Esophagus (tissue), 2 donors: Measurements from ENCODE around the gene PHACTR1. TPM values are rescaled to one million over a fixed set of nuclear protein-coding genes. Genes with fewer than 3 reads are reported as not detected.

Source experiments
- H3K27ac ChIP-seq, 2 donors: one replicate each; pipeline ENCODE4 v1.5.1; 2013; ENCODE audit warnings: low read depth in 2 of 2, mild to moderate bottlenecking in 2 of 2, inconsistent platforms in 1 of 2, low read length in 1 of 2, moderate library complexity in 1 of 2
- H3K27me3 ChIP-seq, 2 donors: one replicate each; pipeline ENCODE4 v1.6.1; 2013; ENCODE audit warnings: low read length in 2 of 2, control low read depth in 1 of 2, mild to moderate bottlenecking in 1 of 2; ENCODE audit not compliant: insufficient read depth in 2 of 2, control insufficient read depth in 1 of 2
- H3K36me3 ChIP-seq, 2 donors: one replicate each; pipeline ENCODE4 v1.6.1; 2013; ENCODE audit warnings: low read length in 1 of 2; ENCODE audit not compliant: control insufficient read depth in 2 of 2, insufficient read depth in 2 of 2
- H3K4me1 ChIP-seq, 2 donors: one replicate each; pipeline ENCODE4 v1.6.1; 2013; ENCODE audit warnings: low read length in 1 of 2; ENCODE audit not compliant: control insufficient read depth in 2 of 2, insufficient read depth in 2 of 2
- H3K4me3 ChIP-seq, 2 donors: one replicate each; pipeline ENCODE4 v1.5.1; 2013; ENCODE audit warnings: low read length in 2 of 2, mild to moderate bottlenecking in 2 of 2, low read depth in 1 of 2, moderate library complexity in 1 of 2
- H3K9me3 ChIP-seq, 2 donors: one replicate each; pipeline ENCODE4 v1.6.1; 2013; ENCODE audit warnings: mild to moderate bottlenecking in 2 of 2, low read depth in 1 of 2, low read length in 1 of 2, moderate library complexity in 1 of 2; ENCODE audit not compliant: control insufficient read depth in 2 of 2, insufficient read depth in 1 of 2
- WGBS, 2 donors: extraction: QIAGEN DNeasy Blood & Tissue Kit; methylation state at CpG; one replicate each; pipeline ENCODE4 v1.1.7; 2013; 5-methylcytosine and 5-hydroxymethylcytosine counted together
- polyA plus RNA-seq, 2 donors: library from polyadenylated mRNA; stranded (reverse); fragments of 200-250 nt; gene quantifications; one replicate each; pipeline ENCODE4 v1.2.3, GENCODE V29; 2013
- donor health status: healthy with polysubstance abuse.
- donor health status: Bipolar disorder and iron deficiency.

The PHACTR1 gene
- polyA plus RNA-seq, 2 donors: 0.41 to 0.55 TPM

- Histone ChIP-seq H3K4me1 (no peaks in the 10 kb centered on the region), H3K36me3 (no peaks in the 10 kb centered on the region), H3K4me3 (no peak overlapping the region), H3K27me3 (no peaks in the 10 kb centered on the region), H3K9me3 (no peaks in the 10 kb centered on the region), H3K27ac (no peak overlapping the region)
- 74 to 80% methylated on average over 6 of the region's 6 CpGs for WGBS, 2 donors
These were observed 134.6 kb downstream of the PHACTR1 start for GRCh38 chr6:12851123-12851695.

- no peaks in the 10 kb centered on the region for H3K9me3 ChIP-seq
- WGBS, 2 donors: 56 to 66% methylated on average over 2 of the region's 2 CpGs
- H3K27me3 ChIP-seq: no peaks in the 10 kb centered on the region
- no peaks in the 10 kb centered on the region for H3K4me1 ChIP-seq
- H3K27ac ChIP-seq: no peak overlapping the region
- no peak overlapping the region for H3K4me3 ChIP-seq
- no peaks in the 10 kb centered on the region for H3K36me3 ChIP-seq
These were observed 145.0 kb downstream of the PHACTR1 start for GRCh38 chr6:12861603-12862002.

DNA sequence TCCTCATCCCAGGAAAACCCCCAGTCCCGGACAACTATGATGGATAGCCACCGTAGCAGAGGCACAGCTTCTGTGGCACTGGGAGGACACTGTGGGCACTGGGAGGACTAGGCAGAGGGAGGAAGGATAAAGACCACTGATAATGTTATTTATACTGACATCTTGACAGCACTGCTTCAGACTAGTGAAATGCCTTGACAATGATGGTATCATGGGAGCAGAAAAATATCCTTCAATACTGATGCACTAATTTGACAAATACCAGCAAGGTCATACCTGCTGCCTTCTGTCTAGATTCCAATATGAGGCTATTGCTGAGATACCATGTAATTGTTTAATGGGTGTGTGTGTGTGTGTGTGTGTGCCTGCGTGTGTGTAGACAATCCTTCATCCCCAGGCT, 148.6 kb downstream of the PHACTR1 start:
- 57 to 67% methylated on average over 3 of the region's 3 CpGs for WGBS, 2 donors
- no peaks in the 10 kb centered on the region for H3K36me3 ChIP-seq
- H3K27me3 ChIP-seq: peaks cover 0 to 4% of the 10 kb centered on the region in 2 donors
- H3K4me3 ChIP-seq: no peak overlapping the region
- no peak overlapping the region for H3K27ac ChIP-seq
- H3K9me3 ChIP-seq: no peaks in the 10 kb centered on the region
- H3K4me1 ChIP-seq: no peaks in the 10 kb centered on the region

DNA sequence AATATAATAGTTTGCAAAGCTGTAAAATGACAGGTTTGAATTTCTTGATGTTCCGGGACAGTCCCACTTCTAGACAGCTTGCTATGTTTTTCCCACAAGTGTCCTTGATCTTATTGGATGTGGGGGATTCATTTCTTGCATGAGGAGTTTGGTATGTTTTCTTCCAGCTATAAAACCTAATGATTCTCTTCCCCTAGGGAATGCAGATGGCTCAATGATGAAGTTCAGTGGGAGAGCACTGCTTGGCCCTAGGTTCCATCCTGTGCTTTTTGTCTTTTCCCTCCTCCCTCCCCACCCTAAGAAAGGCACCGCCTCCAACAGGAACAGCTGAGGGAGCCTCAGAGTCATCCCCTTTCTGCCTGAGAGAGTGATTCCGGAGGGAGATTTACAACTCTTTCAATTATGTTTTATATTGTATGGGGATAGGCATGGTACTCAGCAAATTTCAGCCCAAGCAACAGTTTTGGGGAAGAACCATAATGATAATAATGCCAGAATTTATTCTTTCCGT, 149.2 kb downstream of the PHACTR1 start:
- Histone ChIP-seq H3K9me3 (no peaks in the 10 kb centered on the region), H3K4me1 (no peaks in the 10 kb centered on the region), H3K36me3 (no peaks in the 10 kb centered on the region), H3K4me3 (no peak overlapping the region), H3K27me3 (peaks cover 0 to 4% of the 10 kb centered on the region in 2 donors), H3K27ac (no peak overlapping the region)
- WGBS, 2 donors: 69% methylated on average over 4 of the region's 4 CpGs

DNA sequence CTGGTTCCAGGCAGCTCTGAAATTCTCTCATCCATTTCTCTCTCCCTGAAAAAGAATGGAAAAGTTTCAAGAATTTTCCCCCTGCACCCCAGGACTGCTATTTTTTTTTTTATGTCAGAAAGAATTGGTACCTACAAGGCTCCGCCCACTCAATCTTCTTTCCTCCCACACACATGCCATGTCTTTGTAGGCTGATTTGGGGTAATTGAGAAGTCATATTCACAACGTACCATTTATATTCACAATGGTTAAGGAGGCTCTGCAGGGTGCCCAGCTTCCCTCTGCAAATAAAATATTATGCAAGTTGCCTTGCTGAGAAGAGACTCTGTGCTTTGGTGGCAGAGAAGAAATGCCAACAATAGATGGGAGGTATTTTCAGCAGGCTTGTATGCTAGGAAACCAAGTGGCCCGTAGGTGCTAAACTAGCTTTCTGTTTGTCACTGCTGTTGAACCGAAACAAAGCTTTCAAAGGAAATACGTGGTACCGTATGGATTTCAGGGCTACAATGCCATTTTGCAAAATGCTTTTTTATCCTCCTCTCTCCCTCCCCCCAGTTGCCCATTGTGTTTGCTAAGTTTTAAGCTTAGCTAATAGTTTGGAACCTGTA, 150.0 kb downstream of the PHACTR1 start:
- Histone ChIP-seq H3K4me1 (no peaks in the 10 kb centered on the region), H3K27me3 (peaks cover 0 to 4% of the 10 kb centered on the region in 2 donors), H3K27ac (no peak overlapping the region), H3K36me3 (no peaks in the 10 kb centered on the region), H3K4me3 (no peak overlapping the region), H3K9me3 (no peaks in the 10 kb centered on the region)
- 61 to 66% methylated on average over 6 of the region's 6 CpGs for WGBS, 2 donors

- no peaks in the 10 kb centered on the region for H3K4me1 ChIP-seq
- 45 to 49% methylated on average over 2 of the region's 2 CpGs for WGBS, 2 donors
- no peak overlapping the region for H3K27ac ChIP-seq
- H3K9me3 ChIP-seq: no peaks in the 10 kb centered on the region
- H3K27me3 ChIP-seq: peaks cover 0 to 4% of the 10 kb centered on the region in 2 donors
- H3K4me3 ChIP-seq: no peak overlapping the region
- H3K36me3 ChIP-seq: no peaks in the 10 kb centered on the region
These were observed 153.4 kb downstream of the PHACTR1 start for GRCh38 chr6:12869816-12870432.

- H3K27ac ChIP-seq: no peak overlapping the region
These were observed 157.1 kb downstream of the PHACTR1 start for GRCh38 chr6:12873691-12874090.

GRCh38 chr6:12875051-12875450, 158.5 kb downstream of the PHACTR1 start:
- Histone ChIP-seq H3K27me3 (no peaks in the 10 kb centered on the region), H3K4me1 (no peaks in the 10 kb centered on the region), H3K27ac (no peak overlapping the region), H3K36me3 (no peaks in the 10 kb centered on the region), H3K4me3 (no peak overlapping the region), H3K9me3 (no peaks in the 10 kb centered on the region)
- WGBS, 2 donors: 75 to 80% methylated on average over 6 of the region's 6 CpGs

More at GRCh38 chr6:12873691-12874090, 157.1 kb downstream of the PHACTR1 start:
- no peaks in the 10 kb centered on the region for H3K27me3 ChIP-seq
- H3K36me3 ChIP-seq: no peaks in the 10 kb centered on the region
- H3K9me3 ChIP-seq: no peaks in the 10 kb centered on the region
- no peak overlapping the region for H3K4me3 ChIP-seq
- no peaks in the 10 kb centered on the region for H3K4me1 ChIP-seq

GRCh38 chr6:12878741-12879140, 162.2 kb downstream of the PHACTR1 start:
- no peaks in the 10 kb centered on the region for H3K4me1 ChIP-seq
- no peak overlapping the region for H3K4me3 ChIP-seq
- H3K9me3 ChIP-seq: no peaks in the 10 kb centered on the region
- no peak overlapping the region for H3K27ac ChIP-seq
- H3K27me3 ChIP-seq: no peaks in the 10 kb centered on the region
- H3K36me3 ChIP-seq: no peaks in the 10 kb centered on the region
- 56 to 68% methylated on average over 4 of the region's 4 CpGs for WGBS, 2 donors
